NCI-H1048 (cell line): Measurements from ENCODE around the gene TMEM30A.

Experiments
- DNase-seq: peaks from one replicate; lab custom pipeline; 2025; lab: John Stamatoyannopoulos, UW

The TMEM30A gene

DNA sequence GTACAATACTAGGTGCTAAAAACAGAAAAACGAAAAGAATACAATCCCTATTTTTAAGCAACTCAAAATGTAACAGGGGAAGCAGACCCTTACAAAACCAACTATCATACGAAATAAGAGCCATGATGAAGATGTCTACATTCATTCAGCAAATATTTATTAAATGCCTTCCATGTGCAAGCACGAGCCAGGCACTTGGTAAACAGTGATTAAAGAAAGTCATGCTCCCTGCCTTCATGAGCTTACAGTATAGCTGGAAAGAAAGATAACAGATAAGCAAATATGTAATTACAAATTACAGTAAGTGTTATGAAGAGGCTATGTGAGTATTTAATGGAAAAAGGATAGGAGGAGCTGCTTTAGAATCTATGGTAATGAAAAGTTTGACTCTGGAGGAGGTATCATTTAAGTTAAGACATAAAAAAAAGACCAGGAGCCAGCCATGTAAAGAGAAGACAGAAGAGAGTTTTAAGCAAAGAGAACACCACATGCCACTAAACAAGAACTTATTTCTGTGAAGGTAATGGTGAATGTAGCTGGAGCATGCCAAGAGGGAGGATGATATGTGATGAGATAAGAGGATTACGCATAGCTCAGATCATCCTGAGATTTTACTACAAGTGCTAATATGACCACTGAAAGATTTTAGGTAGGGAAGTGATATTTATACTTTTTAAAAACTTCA is 21.7 kb downstream of the TMEM30A start:
- DNase-seq: no peak

DNA sequence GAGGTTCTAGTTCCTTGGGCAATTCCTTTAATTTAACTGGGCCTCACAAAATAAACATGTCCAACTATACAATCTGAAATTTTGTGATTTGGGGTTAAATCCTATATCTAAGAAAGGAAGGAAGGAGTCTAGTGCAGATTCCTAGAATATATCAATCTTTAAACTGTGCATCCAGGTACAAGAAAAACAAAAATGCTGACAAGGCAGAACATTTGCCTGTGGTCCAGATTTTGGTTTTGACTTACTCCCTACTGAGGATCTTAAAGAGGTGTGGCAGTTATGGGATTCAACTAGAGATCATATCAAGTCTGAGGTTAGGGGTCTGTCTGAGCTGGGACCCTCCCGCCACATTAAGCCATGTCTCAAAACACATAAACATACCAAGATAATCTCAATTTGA is 23.3 kb downstream of the TMEM30A start:
- no peak for DNase-seq

DNA sequence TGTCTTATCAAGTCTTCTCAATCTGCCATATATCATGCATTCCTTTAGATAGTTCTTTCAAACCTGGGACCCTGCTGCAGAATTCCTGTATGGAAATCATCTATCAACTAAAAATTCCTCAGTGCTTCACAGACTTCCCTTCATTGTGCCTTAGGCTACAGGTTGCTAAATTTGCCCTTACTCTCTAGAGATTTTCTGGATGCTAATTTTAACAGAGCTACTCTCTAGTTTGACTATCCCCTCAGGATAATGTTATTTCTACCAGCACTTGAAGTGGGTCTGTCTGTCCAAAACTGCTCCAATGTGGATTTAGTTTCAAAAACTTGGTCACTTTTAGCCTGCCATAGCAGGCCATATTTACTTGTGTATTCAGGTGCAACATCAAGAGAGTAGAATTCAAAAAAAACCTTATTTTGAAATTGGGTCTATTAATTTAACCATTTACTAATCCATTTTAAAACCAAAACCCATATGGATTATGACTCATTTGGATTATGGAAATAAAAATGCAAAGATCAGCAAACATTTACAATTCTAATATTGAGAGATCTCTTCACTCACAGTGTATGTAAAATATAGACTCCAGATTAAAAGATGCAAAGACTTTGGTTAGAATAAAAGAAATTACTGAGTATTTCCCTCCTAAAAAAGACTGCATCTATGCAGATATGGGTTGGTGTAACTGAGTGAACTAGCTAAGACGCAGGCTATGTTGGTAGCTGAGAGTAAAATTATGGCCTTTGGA is 27.1 kb downstream of the TMEM30A start:
- DNase-seq: no peak

DNA sequence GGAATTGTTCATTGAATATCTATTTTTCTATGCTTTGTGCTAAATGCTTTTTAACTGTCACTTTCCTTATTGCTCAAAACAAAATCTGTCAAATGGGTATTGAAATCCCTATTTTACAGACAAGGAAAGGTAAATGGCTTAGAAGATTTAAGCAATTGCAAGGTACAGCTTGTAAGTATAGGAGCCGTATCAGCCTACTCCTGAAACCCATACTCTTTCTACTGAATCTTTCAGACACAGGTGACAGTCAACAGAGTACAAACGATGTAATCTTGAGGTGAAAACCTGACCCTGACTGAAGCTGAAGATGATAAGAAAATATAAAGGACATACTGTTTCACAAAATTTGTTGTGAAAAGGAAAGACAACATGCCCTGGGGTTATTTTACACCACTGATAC is 34.0 kb downstream of the TMEM30A start:
- no peak for DNase-seq

DNA sequence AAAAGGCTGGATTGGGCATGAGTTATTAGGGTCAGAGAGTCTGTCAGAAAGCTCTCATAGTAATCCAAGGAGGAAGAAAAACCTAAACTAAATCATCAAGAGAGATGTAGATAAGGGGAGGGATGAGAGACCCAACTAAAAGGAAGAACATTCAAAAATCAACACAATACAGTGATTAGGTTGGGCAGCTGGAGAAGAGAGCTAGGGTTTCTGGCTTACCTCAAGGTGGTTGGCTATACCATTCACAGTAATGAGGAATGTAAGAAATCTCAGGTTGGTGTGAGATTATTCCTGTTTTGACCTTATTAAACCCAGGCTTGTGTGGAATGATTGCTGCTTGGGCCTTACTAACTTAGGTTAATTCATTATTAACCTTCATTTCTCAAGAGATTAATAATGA is 34.8 kb downstream of the TMEM30A start:
- no peak for DNase-seq

DNA sequence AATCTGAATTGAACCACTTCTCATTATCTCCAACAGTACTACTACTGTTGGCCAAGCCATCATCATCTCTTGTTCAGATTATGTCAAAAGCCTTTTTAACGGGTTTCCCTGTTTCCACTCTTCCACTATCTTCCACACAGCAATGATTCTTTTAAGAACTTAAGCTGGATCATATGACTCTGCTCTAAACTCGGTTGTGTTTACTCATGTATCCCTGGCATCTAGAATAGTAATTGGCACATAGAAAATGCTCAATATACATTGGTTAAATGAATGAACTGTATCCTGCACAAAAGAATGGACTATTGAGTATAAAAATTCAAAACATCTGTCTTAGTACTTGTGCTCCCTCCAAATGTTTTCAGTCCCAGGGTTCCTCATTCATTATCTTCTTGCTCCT is 38.2 kb downstream of the TMEM30A start:
- no peak for DNase-seq

DNA sequence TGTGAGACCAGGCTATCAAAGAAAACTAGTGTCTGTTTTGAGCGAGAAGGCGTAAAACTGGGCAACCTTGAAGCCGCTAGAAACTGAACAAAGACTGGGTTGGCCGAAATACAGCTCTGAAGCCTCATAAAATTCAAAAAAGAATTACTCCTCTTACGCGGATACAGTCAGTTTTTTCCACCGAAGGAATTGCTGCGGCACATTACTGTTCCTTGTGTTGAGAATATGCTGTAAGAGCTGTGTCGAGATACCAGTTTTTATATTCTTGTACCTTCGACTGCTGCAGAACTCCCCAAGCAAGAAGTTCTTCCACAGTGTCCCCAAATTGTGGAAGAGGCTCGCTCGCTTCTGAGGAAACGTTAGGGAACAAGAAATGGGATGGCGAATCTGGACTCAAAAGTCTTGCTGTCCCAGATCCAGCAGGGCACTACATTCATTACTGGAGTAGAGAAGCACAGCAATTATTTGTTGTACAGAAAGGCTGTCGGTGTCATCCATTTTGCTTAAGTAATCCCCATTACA is 40.5 kb downstream of the TMEM30A start:
- DNase-seq: no peak

DNA sequence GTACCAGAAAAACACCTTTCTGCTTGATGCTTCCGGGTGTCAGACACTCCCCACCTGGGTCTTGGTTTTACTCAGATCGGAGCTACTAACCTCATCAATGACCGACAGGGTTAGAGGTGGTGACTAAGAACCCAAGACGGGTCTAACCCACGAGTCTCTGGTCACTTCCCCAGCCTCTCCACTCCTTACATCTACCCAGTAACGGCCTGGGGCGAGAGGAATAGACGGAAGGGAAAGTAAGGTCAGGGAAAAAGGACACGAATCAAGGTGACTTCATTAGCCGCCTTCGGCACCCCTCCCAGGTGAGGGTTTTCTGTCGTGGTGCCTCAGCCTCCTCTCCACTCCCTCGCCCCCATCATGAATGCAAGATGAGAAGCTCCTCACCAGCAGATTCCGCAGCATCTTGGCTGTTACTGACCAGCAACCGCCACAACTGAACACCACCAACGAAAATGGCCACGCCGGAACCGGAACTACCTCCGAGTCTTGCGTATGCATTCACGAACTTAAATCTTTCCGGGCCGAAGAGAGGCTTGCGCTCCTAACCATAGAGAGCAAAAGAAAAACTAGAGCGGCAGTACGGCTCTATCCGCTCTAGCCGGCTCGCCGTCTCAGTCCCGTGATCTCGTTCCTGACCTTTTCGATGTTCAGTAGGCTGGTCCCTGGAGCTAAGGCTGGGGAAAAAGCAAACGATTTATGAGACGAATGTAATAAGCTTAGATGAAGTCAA is 41.1 kb downstream of the TMEM30A start, which contains the start of gene COX7A2:
Gene COX7A2, minus strand, starts transcription at position 469 of the 730 bp plus-strand sequence. Its CDS starts 67 bp downstream, at position 402.
- DNase-seq: peak; percentile 90

DNA sequence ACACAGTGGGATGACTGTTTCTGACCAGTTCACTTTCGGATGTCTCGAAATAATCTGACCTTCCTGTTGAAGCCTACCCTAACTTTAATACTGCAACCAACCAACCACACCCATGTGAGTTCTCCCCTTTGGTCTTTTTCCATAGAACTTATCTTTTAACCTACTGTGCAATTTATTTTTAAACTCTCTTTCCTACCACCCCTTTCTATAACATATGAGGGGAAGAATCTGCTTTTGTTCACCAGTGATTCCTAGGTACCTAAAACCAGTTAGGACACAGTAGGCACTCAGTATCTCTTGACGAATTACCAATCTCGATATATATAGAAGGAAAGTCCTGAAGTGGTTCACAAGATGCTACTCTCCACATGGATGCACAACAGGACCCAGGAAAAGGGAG is 48.0 kb downstream of the TMEM30A start:
- DNase-seq: no peak

DNA sequence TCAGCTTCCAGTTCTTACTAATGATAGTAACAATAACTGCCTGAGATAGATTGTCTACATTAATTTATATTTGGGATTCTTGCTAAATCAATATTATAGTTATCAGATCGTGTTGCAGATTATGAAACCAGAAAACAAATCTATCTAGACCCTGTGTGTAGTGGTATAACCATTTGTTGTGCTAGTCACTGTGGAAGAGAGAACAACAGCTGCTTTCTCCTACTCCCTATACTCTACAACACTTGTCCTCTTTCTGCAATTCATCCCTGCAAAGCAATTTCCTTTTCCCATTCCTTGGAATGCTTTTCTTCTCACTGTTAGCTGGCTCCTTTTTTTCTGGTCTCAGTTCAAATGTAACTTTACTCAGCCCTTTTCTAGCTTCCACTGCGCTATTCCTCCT is 49.3 kb downstream of the TMEM30A start:
- no peak for DNase-seq

DNA sequence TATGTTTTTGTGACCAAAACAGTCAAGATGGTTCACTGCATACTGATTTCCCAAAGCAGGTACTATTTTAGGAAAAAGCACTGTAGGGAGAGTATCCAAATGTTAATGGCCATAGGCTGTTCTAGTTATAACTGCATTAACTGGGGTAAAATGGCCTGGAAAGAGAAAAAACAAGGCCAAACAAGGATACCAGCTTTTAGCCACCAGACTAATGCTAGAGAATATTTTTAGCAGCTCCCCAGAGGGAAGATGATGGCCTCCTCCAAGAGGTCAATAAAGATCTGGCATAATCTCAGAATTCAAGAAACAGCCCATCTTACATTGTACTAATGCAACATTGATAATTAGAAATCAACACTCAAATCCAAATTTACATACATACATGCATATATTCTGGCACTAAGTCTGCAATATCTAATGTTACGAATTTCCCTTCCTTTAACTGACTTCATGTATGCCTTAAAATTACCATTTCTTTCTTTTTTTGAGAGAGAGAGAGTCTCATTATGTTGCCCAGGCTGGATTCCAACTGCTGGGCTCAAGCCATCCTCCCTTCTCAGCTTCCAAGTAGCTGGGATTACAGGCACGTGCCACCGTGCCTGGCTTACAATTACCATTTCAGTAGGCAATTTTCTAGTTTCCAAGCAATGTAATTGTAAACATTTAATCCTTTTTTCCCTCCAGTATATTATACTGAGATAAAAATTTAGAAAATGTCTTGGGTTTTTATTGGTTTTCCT is 50.3 kb downstream of the TMEM30A start:
- no peak for DNase-seq

DNA sequence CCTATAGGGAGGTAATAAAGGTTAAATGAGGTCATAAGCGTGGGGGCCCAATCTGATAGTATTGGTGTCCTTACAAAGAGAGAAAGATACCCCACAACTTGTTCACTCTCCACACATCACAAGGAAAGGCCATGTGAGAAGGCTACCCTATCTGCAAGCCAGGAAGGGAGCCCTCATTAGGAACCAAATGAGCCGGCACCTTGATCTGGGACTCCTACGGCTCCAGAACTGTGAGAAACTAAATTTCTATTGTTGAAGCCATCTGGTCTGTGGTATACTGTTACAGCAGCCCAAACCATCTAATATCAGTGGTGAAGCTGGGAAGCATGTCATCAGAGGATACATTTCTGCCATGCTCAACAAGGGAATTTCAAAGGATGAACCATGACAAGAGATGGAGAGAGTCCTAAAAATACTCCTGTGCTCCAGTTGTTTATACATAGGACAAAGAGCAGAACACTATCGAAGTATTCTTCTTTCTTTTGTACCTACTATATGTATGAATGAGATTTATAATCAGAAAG is 51.4 kb downstream of the TMEM30A start:
- DNase-seq: no peak

DNA sequence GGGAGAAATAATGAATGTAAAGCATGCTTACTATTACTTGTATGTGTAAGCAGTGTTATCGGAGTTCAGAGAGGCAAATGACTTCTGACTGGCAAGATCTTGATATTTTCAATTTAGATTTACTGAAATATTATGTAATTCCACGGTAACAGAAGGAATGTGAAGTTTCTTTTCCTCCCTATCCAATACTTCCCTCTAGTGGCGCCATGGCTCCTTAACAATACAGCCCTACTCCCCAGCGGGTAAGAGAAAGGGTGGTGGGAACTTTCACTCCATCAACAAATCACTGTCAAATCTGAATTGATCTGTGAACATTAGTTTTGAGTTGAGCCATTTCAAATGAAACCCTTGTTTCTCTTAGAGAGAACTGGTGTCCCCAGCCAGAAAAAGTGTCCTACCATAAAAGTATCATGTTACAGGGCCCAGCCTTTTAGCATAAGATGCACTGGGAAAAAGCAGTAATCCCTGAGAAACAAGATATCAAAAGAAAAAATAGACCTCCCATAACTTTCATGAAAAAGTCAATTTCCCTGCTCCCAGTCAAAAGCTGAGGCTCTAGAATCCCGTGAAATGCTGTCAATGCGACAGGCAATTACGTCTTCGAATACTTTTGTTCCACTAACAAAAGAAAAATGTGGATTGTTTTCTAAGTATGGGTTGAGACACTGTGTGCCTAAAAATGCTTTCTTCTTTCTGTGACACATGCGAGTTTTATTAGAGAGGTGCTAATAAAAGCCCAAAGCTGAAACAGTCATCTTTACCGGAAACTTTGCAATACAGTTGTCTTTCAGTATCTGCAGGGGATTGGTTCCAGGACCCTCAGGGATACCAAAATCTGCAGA is 53.9 kb downstream of the TMEM30A start:
- DNase-seq: no peak

DNA sequence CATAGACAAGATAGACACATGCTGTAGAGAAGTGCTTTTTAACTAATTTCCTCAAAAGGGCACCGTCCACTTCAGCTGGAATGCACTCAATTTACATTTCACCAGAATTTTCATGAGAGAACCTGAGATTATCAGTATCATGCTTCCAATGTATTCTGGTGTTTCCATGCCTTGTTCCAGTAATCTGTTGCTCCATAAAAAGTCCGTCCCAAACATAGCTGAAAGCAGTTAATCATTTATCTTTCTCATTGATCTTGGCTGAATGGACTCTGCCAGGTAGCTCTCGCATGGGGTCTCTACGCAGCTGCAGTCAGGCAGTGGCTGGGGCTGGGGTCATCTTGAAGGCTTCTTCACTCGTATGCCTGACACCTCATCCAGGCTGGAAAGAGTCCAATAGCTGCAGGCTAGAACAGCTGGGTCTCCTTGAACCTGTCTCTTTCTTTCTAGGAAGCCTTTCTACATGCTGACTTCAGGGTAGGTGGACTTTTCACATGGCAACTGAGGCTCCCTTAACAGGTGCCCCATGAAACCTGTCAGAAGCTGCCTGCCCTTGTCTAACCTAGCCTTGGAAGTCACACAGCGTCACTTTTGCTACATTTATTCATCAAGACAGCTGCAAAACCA is 60.2 kb downstream of the TMEM30A start:
- no peak for DNase-seq

DNA sequence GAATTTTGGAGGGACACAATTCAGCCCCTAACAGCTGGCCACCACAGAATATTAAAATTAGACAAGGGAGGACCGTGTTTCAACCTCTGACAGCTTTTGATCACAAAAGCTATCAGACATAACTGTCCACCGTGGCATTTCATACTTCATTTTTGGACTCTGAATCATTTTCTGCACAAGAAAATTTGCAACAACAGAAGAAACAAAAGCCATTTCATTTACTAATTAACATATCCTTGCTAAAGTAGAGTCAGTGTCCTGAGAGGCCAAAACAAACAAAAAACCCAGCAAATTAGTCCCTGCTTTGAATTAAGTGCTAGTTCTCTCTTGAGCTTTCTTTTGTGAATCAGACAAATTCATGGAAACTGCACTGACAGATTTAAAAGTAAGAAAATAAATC is 61.2 kb downstream of the TMEM30A start:
- no peak for DNase-seq

DNA sequence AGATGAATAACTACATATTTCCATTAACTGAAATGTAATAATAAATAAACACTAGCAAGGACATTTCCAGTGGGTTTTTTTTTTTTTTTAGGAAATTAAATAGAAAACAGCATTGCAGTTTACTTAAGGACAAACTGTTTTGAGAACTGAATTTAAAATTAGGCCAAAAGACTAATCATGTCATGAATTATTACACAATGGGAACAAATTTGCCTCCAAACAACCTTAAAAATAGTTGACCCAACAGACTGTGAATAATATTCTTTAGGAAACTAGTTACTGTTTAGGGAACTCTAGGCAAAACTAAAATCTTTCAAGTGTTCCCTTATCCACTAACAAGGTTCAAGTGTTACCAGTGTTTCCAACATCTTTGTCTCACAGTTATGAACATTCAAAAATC is 62.3 kb downstream of the TMEM30A start:
- no peak for DNase-seq

DNA sequence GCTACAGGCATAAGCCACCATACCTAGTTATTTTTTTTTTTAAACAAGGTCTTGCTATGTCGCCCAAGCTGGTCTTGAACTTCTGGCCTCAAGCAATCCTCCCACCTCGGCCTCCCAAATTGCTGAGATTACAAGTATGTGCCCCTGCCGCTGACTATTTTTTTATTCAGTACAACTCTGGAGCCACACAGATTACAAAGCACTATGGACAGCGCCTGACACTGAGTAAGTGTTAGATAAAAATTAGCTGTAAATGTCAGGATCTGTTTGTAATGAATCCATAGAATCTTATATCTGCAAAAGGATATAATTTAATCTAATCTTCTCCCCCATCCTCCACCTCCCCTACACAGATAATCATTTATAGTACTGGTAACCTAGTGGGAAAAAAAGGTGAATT is 63.5 kb downstream of the TMEM30A start:
- no peak for DNase-seq

DNA sequence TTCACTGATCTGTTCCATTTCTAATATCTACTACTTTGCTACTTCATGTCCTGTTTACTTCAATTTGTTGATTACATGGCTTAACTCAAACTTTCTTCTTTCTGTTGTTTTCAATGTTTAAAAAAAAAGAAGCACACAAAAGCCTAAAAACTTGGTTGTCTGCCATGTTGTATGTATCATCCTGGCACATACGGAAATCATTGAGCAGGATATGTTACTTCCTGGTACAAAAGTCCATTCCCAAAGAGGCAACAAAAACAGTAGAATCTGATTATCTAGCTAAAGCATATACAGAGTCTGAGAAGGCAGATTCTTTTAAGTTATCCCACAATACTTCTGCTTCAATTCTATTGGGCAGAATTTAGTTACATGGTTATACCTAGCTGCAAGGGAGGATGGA is 64.2 kb downstream of the TMEM30A start:
- DNase-seq: no peak

DNA sequence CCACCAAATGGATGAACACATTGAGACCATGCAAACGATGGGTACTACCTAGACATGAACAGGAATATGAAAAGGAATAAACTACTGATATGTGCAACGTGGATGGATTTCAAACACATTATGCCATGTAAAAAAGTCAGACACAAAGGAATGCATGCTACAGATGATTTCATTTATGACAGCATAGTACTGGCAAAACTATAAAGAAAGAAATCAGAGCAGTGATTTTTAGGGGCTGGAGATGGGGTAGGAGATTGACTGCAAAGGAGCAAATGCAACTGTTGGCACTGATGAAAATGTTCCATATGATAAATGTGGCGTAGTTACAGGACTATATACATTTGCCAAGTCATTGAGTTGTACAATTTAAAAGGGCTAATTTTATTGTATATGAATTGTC is 65.3 kb downstream of the TMEM30A start:
- no peak for DNase-seq

DNA sequence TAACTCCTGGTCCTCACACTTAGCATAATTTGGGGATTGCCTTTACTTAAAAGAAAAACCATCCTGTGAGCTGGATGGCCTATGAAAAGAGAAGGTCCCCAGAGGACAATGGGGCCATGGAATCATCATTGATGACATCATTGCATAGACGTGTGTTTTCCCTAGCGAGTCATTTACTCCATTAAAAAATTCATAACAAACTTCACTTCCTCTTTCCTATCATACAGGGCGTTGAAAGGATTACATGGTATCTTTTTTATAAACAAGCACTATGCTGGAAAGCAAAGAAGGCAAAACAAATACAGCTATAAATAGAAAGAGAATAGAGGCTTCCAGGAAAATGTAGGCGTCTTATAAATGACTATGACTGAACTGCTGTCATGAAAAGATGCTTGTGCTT is 67.4 kb downstream of the TMEM30A start:
- DNase-seq: no peak
